Keratinocyte (primary cell): ENCODE data around the gene TMIGD2.

Experiments
- EZH2 ChIP-seq: IDR thresholded peaks from one replicate; pipeline ENCODE4 v1.6.1; 2012; ENCODE audit warnings: inconsistent platforms, mild to moderate bottlenecking, low read length, moderate library complexity
- TF ChIP-seq, protein P1 (sequence below), 3 experiments: IDR thresholded peaks in 1 of 3; conservative IDR thresholded peaks in 1 of 3; optimal IDR thresholded peaks in 1 of 3; 2 replicates in 2 of 3; 3 replicates in 1 of 3; pipeline versions ENCODE3 to v1.5.1; 2011; ENCODE audit warnings: low read length in 3 of 3, mild to moderate bottlenecking in 3 of 3, moderate library complexity in 2 of 3, control low read depth in 1 of 3, inconsistent platforms in 1 of 3; ENCODE audit not compliant: insufficient read depth in 2 of 3; ENCODE audit errors: extremely low read depth in 1 of 3

DNA sequence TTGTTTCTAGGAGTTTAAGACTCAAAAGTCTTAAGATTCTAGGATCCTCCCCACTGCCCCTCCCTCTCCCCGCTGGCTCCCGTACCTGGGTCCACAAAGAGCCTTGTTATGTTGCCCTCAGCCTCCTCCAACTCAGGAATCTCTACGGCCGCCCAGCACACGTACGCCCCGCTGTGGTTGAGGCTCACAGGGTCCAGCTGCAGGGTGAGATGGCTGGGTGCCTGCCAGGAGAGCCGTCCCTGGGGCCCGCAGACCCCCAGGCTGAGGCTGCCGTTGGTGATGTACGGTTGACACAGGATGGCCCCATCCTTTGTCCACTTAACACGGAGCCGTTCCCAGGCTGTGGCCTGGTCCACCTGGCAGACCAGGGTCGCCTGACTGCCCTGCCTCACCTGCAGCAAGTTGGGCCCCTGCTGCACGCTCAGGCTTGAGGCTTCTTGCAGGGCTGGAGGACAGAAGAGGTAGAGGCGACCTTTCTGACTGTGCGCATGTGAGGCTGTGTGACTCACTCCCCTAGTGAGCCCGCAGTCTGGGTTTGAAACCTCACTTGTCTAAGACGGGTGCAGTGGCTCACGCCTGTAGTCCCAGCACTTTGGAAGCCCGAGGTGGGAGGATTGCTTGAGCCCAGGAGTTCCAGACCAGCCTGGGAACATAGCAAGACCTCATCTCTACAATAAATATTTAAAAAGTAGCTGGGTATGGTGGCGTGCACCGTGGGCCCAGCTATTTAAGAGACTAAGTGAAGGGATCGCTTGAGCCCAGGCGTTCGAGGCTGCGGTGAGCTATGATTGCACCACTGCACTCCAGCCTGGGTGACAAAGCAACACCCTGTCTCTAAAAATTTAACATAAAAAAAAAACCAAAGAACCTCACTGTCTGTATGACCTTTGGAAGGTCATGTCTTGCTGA lies 4.0 kb downstream of the TMIGD2 start:
- TF ChIP-seq, protein P1, sequence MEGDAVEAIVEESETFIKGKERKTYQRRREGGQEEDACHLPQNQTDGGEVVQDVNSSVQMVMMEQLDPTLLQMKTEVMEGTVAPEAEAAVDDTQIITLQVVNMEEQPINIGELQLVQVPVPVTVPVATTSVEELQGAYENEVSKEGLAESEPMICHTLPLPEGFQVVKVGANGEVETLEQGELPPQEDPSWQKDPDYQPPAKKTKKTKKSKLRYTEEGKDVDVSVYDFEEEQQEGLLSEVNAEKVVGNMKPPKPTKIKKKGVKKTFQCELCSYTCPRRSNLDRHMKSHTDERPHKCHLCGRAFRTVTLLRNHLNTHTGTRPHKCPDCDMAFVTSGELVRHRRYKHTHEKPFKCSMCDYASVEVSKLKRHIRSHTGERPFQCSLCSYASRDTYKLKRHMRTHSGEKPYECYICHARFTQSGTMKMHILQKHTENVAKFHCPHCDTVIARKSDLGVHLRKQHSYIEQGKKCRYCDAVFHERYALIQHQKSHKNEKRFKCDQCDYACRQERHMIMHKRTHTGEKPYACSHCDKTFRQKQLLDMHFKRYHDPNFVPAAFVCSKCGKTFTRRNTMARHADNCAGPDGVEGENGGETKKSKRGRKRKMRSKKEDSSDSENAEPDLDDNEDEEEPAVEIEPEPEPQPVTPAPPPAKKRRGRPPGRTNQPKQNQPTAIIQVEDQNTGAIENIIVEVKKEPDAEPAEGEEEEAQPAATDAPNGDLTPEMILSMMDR (optimal IDR thresholded peaks at IDR 0.05 in 1 of 3, IDR thresholded peaks at IDR 0.05 in 1 of 3, conservative IDR thresholded peaks at IDR 0.05 in 1 of 3; ENCODE audit: extremely low read depth in 1 of 3, insufficient read depth in 2 of 3, low read length in 3 of 3) = no peak
- TF ChIP-seq EZH2 = no peak
